HCT116 (cell line): Measurements from ENCODE around the gene FRS2. TPM values are rescaled to one million over a fixed set of nuclear protein-coding genes. Genes with fewer than 3 reads are reported as not detected.

ENCODE experiments used
- ATAC-seq: fragments of 200-7000 bp; cut with Tn5 transposase; 2 replicates; pipeline ENCODE4 v1.9.1; 2020; ENCODE audit warnings: mild to moderate bottlenecking, moderate library complexity
- BruUV-seq: library from RNA; stranded (reverse); fragments of 400-500 nt; replicated peaks from 2 replicates; lab custom pipeline; 2021; lab: Mats Ljungman, UMichigan
- CTCF ChIA-PET: fragments of 300-600 bp; sonication (Branson Sonifier 250); formaldehyde crosslinking; loops from one replicate; lab custom pipeline; 2021; ENCODE audit warnings: antibody characterized with exemption; lab: Charles Lee
- POLR2A ChIA-PET: fragments of 300-600, 350-600 bp; sonication (Branson Sonifier 250); formaldehyde crosslinking; loops from one replicate; lab custom pipeline; 2021; ENCODE audit warnings: antibody characterized with exemption; lab: Charles Lee
- RAD21 ChIA-PET, 2 experiments: fragments of 300-600 bp; sonication (Branson Sonifier 250); formaldehyde crosslinking; loops; one replicate each; lab custom pipeline; 2023; ENCODE audit warnings: low total read pairs in 2 of 2; ENCODE audit not compliant: uncharacterized antibody in 2 of 2, unreplicated experiment in 2 of 2, low non-redundant PET in 1 of 2; lab: Charles Lee
- DNase-seq: peaks from one replicate; pipeline ENCODE4 v3.0.0-alpha.2; 2010; ENCODE audit warnings: low read depth, low spot score
- H2AFZ ChIP-seq: fragments of 200-600 bp; shearing (Covaris generic), sonication (generic); 2 replicates; pipeline ENCODE4 v1.6.1; 2017; ENCODE audit warnings: low read depth, mixed run types, mixed read lengths, antibody characterized with exemption, low read length; ENCODE audit not compliant: poor library complexity, severe bottlenecking
- H3K27ac ChIP-seq: 2 replicates; pipeline ENCODE4 v1.5.1; 2012; ENCODE audit warnings: low read depth, low read length
- H3K27me3 ChIP-seq: fragments of 200-600 bp; sonication (generic); 2 replicates; pipeline ENCODE4 v1.6.1; 2016; ENCODE audit warnings: mixed run types, low read length, mixed read lengths; ENCODE audit not compliant: insufficient read depth
- H3K36me3 ChIP-seq, 2 experiments: fragments of 200-500 bp in 1 of 2; fragments of 200-600 bp in 1 of 2; sonication (Bioruptor generic) in 1 of 2; sonication (generic) in 1 of 2; 2 replicates each; pipeline versions ENCODE4 v1.5.1 to v1.6.1; 2014 to 2016; ENCODE audit warnings: low read length in 2 of 2, inconsistent platforms in 1 of 2, mixed read lengths in 1 of 2, mixed run types in 1 of 2; ENCODE audit not compliant: insufficient read depth in 2 of 2, control insufficient read depth in 1 of 2
- H3K4me1 ChIP-seq, 2 experiments: fragments of 200-600 bp in 1 of 2; sonication (generic) in 1 of 2; 2 replicates each; pipeline versions ENCODE4 v1.5.1 to v1.6.1; 2012 to 2017; ENCODE audit warnings: low read length in 2 of 2, inconsistent platforms in 1 of 2, mild to moderate bottlenecking in 1 of 2, mixed read lengths in 1 of 2, mixed run types in 1 of 2, moderate library complexity in 1 of 2; ENCODE audit not compliant: insufficient read depth in 2 of 2, control insufficient read depth in 1 of 2
- H3K4me2 ChIP-seq: fragments of 200-600 bp; sonication (generic); 2 replicates; pipeline ENCODE4 v1.6.1; 2017; ENCODE audit warnings: mixed run types, low read length, mixed read lengths
- H3K4me3 ChIP-seq, 2 experiments: fragments of 200-600 bp in 1 of 2; sonication (generic) in 1 of 2; replicated peaks in 1 of 2; 2 replicates each; pipeline ENCODE4 v1.5.1; 2011 to 2016; ENCODE audit warnings: low read length in 2 of 2, control low read depth in 1 of 2, low read depth in 1 of 2, mild to moderate bottlenecking in 1 of 2, mixed read lengths in 1 of 2, mixed run types in 1 of 2
- H3K79me2 ChIP-seq: fragments of 200-600 bp; sonication (generic); 2 replicates; pipeline ENCODE4 v1.6.1; 2017; ENCODE audit warnings: mild to moderate bottlenecking, mixed run types, low read length, moderate library complexity, mixed read lengths; ENCODE audit not compliant: insufficient read depth
- H3K9ac ChIP-seq: fragments of 200-600 bp; sonication (generic); 2 replicates; pipeline ENCODE4 v1.6.1; 2016; ENCODE audit warnings: low read length, mixed read lengths
- H3K9me2 ChIP-seq: fragments of 200-600 bp; sonication (generic), shearing (Covaris generic); 2 replicates; pipeline ENCODE4 v1.6.1; 2017; ENCODE audit warnings: mixed run types, mild to moderate bottlenecking, moderate library complexity; ENCODE audit not compliant: insufficient read depth
- H3K9me3 ChIP-seq, 2 experiments: fragments of 200-500 bp in 1 of 2; fragments of 200-600 bp in 1 of 2; sonication (Bioruptor generic) in 1 of 2; sonication (generic) in 1 of 2; 2 replicates each; pipeline ENCODE4 v1.6.1; 2014 to 2017; ENCODE audit warnings: low read length in 2 of 2, mixed read lengths in 2 of 2, inconsistent platforms in 1 of 2, low read depth in 1 of 2, mild to moderate bottlenecking in 1 of 2, mixed run types in 1 of 2, moderate library complexity in 1 of 2; ENCODE audit not compliant: control insufficient read depth in 1 of 2, insufficient read depth in 1 of 2
- H4K20me1 ChIP-seq: fragments of 200-600 bp; sonication (generic), shearing (Covaris generic); 2 replicates; pipeline ENCODE4 v1.6.1; 2017; ENCODE audit warnings: mixed run types, mild to moderate bottlenecking, moderate library complexity; ENCODE audit not compliant: insufficient read depth
- CTCF ChIP-seq, 3 experiments: fragments of 200-600 bp in 1 of 3; sonication (generic) in 1 of 3; IDR thresholded peaks in 2 of 3; conservative IDR thresholded peaks in 1 of 3; 2 replicates each; pipeline ENCODE4 v1.5.1; 2012 to 2017; ENCODE audit warnings: low read depth in 2 of 3, low read length in 2 of 3, antibody characterized with exemption in 1 of 3, borderline replicate concordance in 1 of 3, control low read depth in 1 of 3, mild to moderate bottlenecking in 1 of 3, mixed read lengths in 1 of 3, mixed run types in 1 of 3, moderate library complexity in 1 of 3; ENCODE audit not compliant: insufficient read depth in 1 of 3
- EGR1 ChIP-seq: IDR thresholded peaks from 2 replicates; pipeline ENCODE4 v1.6.1; 2012; ENCODE audit warnings: low read depth
- JUND ChIP-seq: IDR thresholded peaks from 2 replicates; pipeline ENCODE4 v1.6.1; 2012
- POLR2A ChIP-seq: IDR thresholded peaks from 2 replicates; pipeline ENCODE4 v1.7.0; 2011; ENCODE audit warnings: borderline replicate concordance; ENCODE audit not compliant: insufficient read depth, insufficient read length; ENCODE audit errors: extremely low read depth
- POLR2AphosphoS5 ChIP-seq: IDR thresholded peaks from 2 replicates; pipeline ENCODE4 v1.6.1; 2011; ENCODE audit warnings: mild to moderate bottlenecking, low read depth, low read length, moderate library complexity
- SIN3A ChIP-seq: IDR thresholded peaks from 2 replicates; pipeline ENCODE4 v1.6.1; 2012; ENCODE audit warnings: low read depth
- SP1 ChIP-seq: IDR thresholded peaks from 2 replicates; pipeline ENCODE4 v1.6.1; 2012; ENCODE audit warnings: low read depth
- TCF7L2 ChIP-seq: IDR thresholded peaks from 2 replicates; pipeline ENCODE4 v1.7.0; 2011; ENCODE audit warnings: borderline replicate concordance, inconsistent platforms; ENCODE audit not compliant: insufficient read depth, insufficient read length; ENCODE audit errors: extremely low read depth
- YY1 ChIP-seq: IDR thresholded peaks from 2 replicates; pipeline ENCODE4 v1.6.1; 2011; ENCODE audit warnings: low read length, low read depth, moderate library complexity, mild to moderate bottlenecking; ENCODE audit not compliant: insufficient replicate concordance; ENCODE audit errors: extremely low read depth
- intact Hi-C: fragments of 100-400 bp; cut with micrococcal nuclease; formaldehyde crosslinking; loops from 2 replicates; pipeline ENCODE4 v1.10.0; 2022
- total RNA-seq: library from RNA; stranded (reverse); gene quantifications from one replicate; pipeline ENCODE4 v1.2.1, GENCODE V29; 2021; ENCODE audit not compliant: unreplicated experiment
- TF ChIP-seq, protein P1 (sequence below): IDR thresholded peaks from 2 replicates; pipeline ENCODE4 v1.6.1; 2012

FRS2 gene
- total RNA-seq, 1 experiment from 2014 or later, result 14.7 TPM

DNA sequence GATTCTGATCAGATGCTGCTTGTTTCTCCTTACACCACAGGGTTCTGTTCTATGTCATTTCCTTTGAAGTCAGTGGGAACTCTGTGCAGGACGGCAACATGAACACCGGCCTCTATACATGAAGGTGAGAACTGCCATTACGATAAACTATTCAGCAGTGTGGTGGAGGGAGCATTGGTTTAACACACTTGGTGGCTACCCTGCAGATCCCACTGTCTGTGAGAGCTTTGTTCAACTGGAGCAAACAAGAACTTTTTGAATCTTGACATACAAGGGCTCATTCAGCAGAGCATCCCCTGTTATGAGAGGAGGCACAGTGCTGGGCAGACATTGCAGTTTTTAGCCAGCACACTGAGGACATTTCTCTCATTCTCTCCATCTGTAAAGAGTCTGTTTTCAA, 10.7 kb upstream of the FRS2 start:
- TF ChIP-seq SIN3A, result no peak
- TF ChIP-seq, protein P1, sequence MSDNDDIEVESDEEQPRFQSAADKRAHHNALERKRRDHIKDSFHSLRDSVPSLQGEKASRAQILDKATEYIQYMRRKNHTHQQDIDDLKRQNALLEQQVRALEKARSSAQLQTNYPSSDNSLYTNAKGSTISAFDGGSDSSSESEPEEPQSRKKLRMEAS, result no peak
- TF ChIP-seq CTCF (IDR thresholded peaks at IDR 0.05 in 2 of 3, conservative IDR thresholded peaks at IDR 0.05 in 1 of 3; ENCODE audit: borderline replicate concordance in 1 of 3, insufficient read depth in 1 of 3, low read depth in 2 of 3, low read length in 2 of 3), result no peak
- no peak for TF ChIP-seq SP1
- no peak for TF ChIP-seq POLR2A
- TF ChIP-seq JUND, result no peak
- no peak for TF ChIP-seq TCF7L2
- no peak for TF ChIP-seq POLR2AphosphoS5
- TF ChIP-seq EGR1, result no peak
- no peak for TF ChIP-seq YY1
- no peaks in the 10 kb centered on the region for H3K36me3 ChIP-seq
- CTCF ChIA-PET, result interaction anchor here (1.2 kb wide), 1 partner anchor 111 kb away, joined by 3 read pairs; no protein-coding TSS in a partner anchor
- no peaks in the 10 kb centered on the region for H3K9me3 ChIP-seq
- no peaks in the 10 kb centered on the region for H3K9me2 ChIP-seq
- no peak overlapping the region for H3K27ac ChIP-seq
- POLR2A ChIA-PET, result no interaction called here
- RAD21 ChIA-PET, result no interaction called here
- no peak overlapping the region for H3K4me2 ChIP-seq
- no peak overlapping the region for H3K9ac ChIP-seq
- no peak overlapping the region for H2AFZ ChIP-seq
- BruUV-seq, result no TSS peak
- DNase-seq (no peak), ATAC-seq (no peak)
- H3K4me3 ChIP-seq, result no peak overlapping the region
- H3K79me2 ChIP-seq, result no peaks in the 10 kb centered on the region
- intact Hi-C loops, result no loop called here
- no peaks in the 10 kb centered on the region for H4K20me1 ChIP-seq
- H3K27me3 ChIP-seq, result no peaks in the 10 kb centered on the region
- H3K4me1 ChIP-seq, result no peaks in the 10 kb centered on the region
